Measurements from ENCODE around the gene C16orf90.

Gene C16orf90

GRCh38 chr16:3471518-3472176, 23.6 kb downstream of the C16orf90 start:
- no peak for TF ChIP-seq CTCF (conservative IDR thresholded peaks at IDR 0.05; ENCODE audit: low read depth, low read length)
- no peak overlapping the region for H3K4me3 ChIP-seq (ENCODE audit: low read length)
- DNase-seq (ENCODE audit: low read depth) = no peak

- no peak overlapping the region for H3K4me3 ChIP-seq (ENCODE audit: low read length)
- DNase-seq (ENCODE audit: low read depth) = no peak
- TF ChIP-seq CTCF (conservative IDR thresholded peaks at IDR 0.05; ENCODE audit: low read depth, low read length) = no peak
Observed at GRCh38 chr16:3470723-3471122, 24.6 kb downstream of the C16orf90 start.

GRCh38 chr16:3469736-3470135, 25.6 kb downstream of the C16orf90 start:
- no peak for DNase-seq (ENCODE audit: low read depth)
- no peak for TF ChIP-seq CTCF (conservative IDR thresholded peaks at IDR 0.05; ENCODE audit: low read depth, low read length)
- no peak overlapping the region for H3K4me3 ChIP-seq (ENCODE audit: low read length)

GRCh38 chr16:3468501-3468900, 26.8 kb downstream of the C16orf90 start:
- no peak overlapping the region for H3K4me3 ChIP-seq (ENCODE audit: low read length)
- no peak for DNase-seq (ENCODE audit: low read depth)
- no peak for TF ChIP-seq CTCF (conservative IDR thresholded peaks at IDR 0.05; ENCODE audit: low read depth, low read length)

GRCh38 chr16:3467921-3468320, 27.4 kb downstream of the C16orf90 start:
- DNase-seq (ENCODE audit: low read depth) = no peak
- no peak for TF ChIP-seq CTCF (conservative IDR thresholded peaks at IDR 0.05; ENCODE audit: low read depth, low read length)
- H3K4me3 ChIP-seq (ENCODE audit: low read length) = no peak overlapping the region

- H3K4me3 ChIP-seq (ENCODE audit: low read length) = no peak overlapping the region
- TF ChIP-seq CTCF (conservative IDR thresholded peaks at IDR 0.05; ENCODE audit: low read depth, low read length) = no peak
- no peak for DNase-seq (ENCODE audit: low read depth)
Observed at GRCh38 chr16:3467182-3467581, 28.1 kb downstream of the C16orf90 start.

- no peak for DNase-seq (ENCODE audit: low read depth)
- no peak for TF ChIP-seq CTCF (conservative IDR thresholded peaks at IDR 0.05; ENCODE audit: low read depth, low read length)
Observed at GRCh38 chr16:3465911-3466584, 29.2 kb downstream of the C16orf90 start.

More at GRCh38 chr16:3465911-3466584, 29.2 kb downstream of the C16orf90 start:
- no peak overlapping the region for H3K4me3 ChIP-seq (ENCODE audit: low read length)
